Measurements from ENCODE around the gene SMURF1.

Gene SMURF1

GRCh38 chr7:99001482-99002147 is 142.3 kb downstream of the SMURF1 start:
- DNase-seq: no peak

- no peak for DNase-seq
These were observed 142.9 kb downstream of the SMURF1 start for GRCh38 chr7:99000904-99001465.

GRCh38 chr7:99000196-99000903 is 143.6 kb downstream of the SMURF1 start:
- DNase-seq: no peak

GRCh38 chr7:98998821-98999725 is 144.8 kb downstream of the SMURF1 start:
- no peak for DNase-seq

GRCh38 chr7:98997846-98998245 is 146.1 kb downstream of the SMURF1 start:
- no peak for DNase-seq

- no peak for DNase-seq
These were observed 147.8 kb downstream of the SMURF1 start for GRCh38 chr7:98996150-98996552.

- no peak for DNase-seq
These were observed 148.3 kb downstream of the SMURF1 start for GRCh38 chr7:98995523-98996149.

- no peak for DNase-seq
These were observed 148.8 kb downstream of the SMURF1 start for GRCh38 chr7:98995111-98995510.

GRCh38 chr7:98994046-98994944 is 149.6 kb downstream of the SMURF1 start:
- DNase-seq: no peak

- no peak for DNase-seq
These were observed 150.6 kb downstream of the SMURF1 start for GRCh38 chr7:98993024-98993897.

- DNase-seq: no peak
These were observed 151.8 kb downstream of the SMURF1 start for GRCh38 chr7:98992076-98992475.

GRCh38 chr7:98991141-98991540 is 152.8 kb downstream of the SMURF1 start:
- DNase-seq: no peak

GRCh38 chr7:98990356-98990755 is 153.6 kb downstream of the SMURF1 start:
- DNase-seq: no peak

- DNase-seq: no peak
These were observed 155.3 kb downstream of the SMURF1 start for GRCh38 chr7:98988641-98989040.

GRCh38 chr7:98985945-98986344 is 158.0 kb downstream of the SMURF1 start:
- DNase-seq: no peak

GRCh38 chr7:98985406-98985805 is 158.5 kb downstream of the SMURF1 start:
- no peak for DNase-seq

GRCh38 chr7:98984126-98984525 is 159.8 kb downstream of the SMURF1 start:
- no peak for DNase-seq

- DNase-seq: no peak
These were observed 161.2 kb downstream of the SMURF1 start for GRCh38 chr7:98982686-98983085.

GRCh38 chr7:98981701-98982100 is 162.2 kb downstream of the SMURF1 start:
- DNase-seq: no peak

- no peak for DNase-seq
These were observed 165.2 kb downstream of the SMURF1 start for GRCh38 chr7:98978672-98979071.

All from NCI-H1930 (cell line).